Inflammatory macrophage (primary cell): ENCODE data around the gene ACER2.
A peak's percentile ranks its signal among the peaks of the same experiment; 100 is the strongest.

Experiments
- DNase-seq, 2 donors: peaks; one replicate each; pipeline ENCODE4 v3.0.0-alpha.2; 2020 to 2022

ACER2 gene

GRCh38 chr9:19456996-19457692 lies 48.3 kb downstream of the ACER2 start:
- peak; percentile 77 to 79 for DNase-seq

GRCh38 chr9:19457693-19458009 lies 48.8 kb downstream of the ACER2 start:
- no peak for DNase-seq

- DNase-seq, result no peak
These were observed 51.4 kb downstream of the ACER2 start for GRCh38 chr9:19460243-19460642.

GRCh38 chr9:19461135-19461534 lies 52.3 kb downstream of the ACER2 start:
- no peak for DNase-seq

GRCh38 chr9:19464061-19464763 lies 55.4 kb downstream of the ACER2 start:
- no peak for DNase-seq

- peak in 1 of 2 donors; percentile 27 for DNase-seq
These were observed 56.2 kb downstream of the ACER2 start for GRCh38 chr9:19464764-19465585.

GRCh38 chr9:19465586-19466279 lies 56.9 kb downstream of the ACER2 start:
- no peak for DNase-seq

GRCh38 chr9:19466280-19466639 lies 57.5 kb downstream of the ACER2 start:
- DNase-seq, result no peak

- DNase-seq, result no peak
These were observed 60.5 kb downstream of the ACER2 start for GRCh38 chr9:19469271-19469670.

GRCh38 chr9:19470567-19470966 lies 61.8 kb downstream of the ACER2 start:
- DNase-seq, result no peak

GRCh38 chr9:19470981-19471650 lies 62.3 kb downstream of the ACER2 start:
- peak in 1 of 2 donors; percentile 40 for DNase-seq

- peak; percentile 53 to 85 for DNase-seq
These were observed 63.2 kb downstream of the ACER2 start for GRCh38 chr9:19471737-19472648.

- DNase-seq, result peak in 1 of 2 donors; percentile 33
These were observed 64.8 kb downstream of the ACER2 start for GRCh38 chr9:19473605-19474004.

GRCh38 chr9:19479874-19480273 lies 71.1 kb downstream of the ACER2 start:
- DNase-seq, result no peak

- no peak for DNase-seq
These were observed 71.5 kb downstream of the ACER2 start for GRCh38 chr9:19480345-19480744.

GRCh38 chr9:19481121-19481870 lies 72.5 kb downstream of the ACER2 start:
- no peak for DNase-seq

- DNase-seq, result no peak
These were observed 73.2 kb downstream of the ACER2 start for GRCh38 chr9:19481971-19482404.

GRCh38 chr9:19484699-19485098 lies 75.9 kb downstream of the ACER2 start:
- DNase-seq, result peak in 1 of 2 donors; percentile 32

- DNase-seq, result no peak
These were observed 76.4 kb downstream of the ACER2 start for GRCh38 chr9:19485193-19485592.

GRCh38 chr9:19486803-19487202 lies 78.0 kb downstream of the ACER2 start:
- DNase-seq, result no peak
